HCT116 (cell line): ENCODE data around the gene MRPL39. TPM values are rescaled to one million over a fixed set of nuclear protein-coding genes. Genes with fewer than 3 reads are reported as not detected.

ENCODE experiments used
- ATAC-seq: fragments of 200-7000 bp; cut with Tn5 transposase; 2 replicates; pipeline ENCODE4 v1.9.1; 2020; ENCODE audit warnings: mild to moderate bottlenecking, moderate library complexity
- BruUV-seq: library from RNA; stranded (reverse); fragments of 400-500 nt; replicated peaks from 2 replicates; lab custom pipeline; 2021; lab: Mats Ljungman, UMichigan
- CTCF ChIA-PET: fragments of 300-600 bp; sonication (Branson Sonifier 250); formaldehyde crosslinking; loops from one replicate; lab custom pipeline; 2021; ENCODE audit warnings: antibody characterized with exemption; lab: Charles Lee
- POLR2A ChIA-PET: fragments of 300-600, 350-600 bp; sonication (Branson Sonifier 250); formaldehyde crosslinking; loops from one replicate; lab custom pipeline; 2021; ENCODE audit warnings: antibody characterized with exemption; lab: Charles Lee
- RAD21 ChIA-PET, 2 experiments: fragments of 300-600 bp; sonication (Branson Sonifier 250); formaldehyde crosslinking; loops; one replicate each; lab custom pipeline; 2023; ENCODE audit warnings: low total read pairs in 2 of 2; ENCODE audit not compliant: uncharacterized antibody in 2 of 2, unreplicated experiment in 2 of 2, low non-redundant PET in 1 of 2; lab: Charles Lee
- DNase-seq: peaks from one replicate; pipeline ENCODE4 v3.0.0-alpha.2; 2010; ENCODE audit warnings: low read depth, low spot score
- H2AFZ ChIP-seq: fragments of 200-600 bp; shearing (Covaris generic), sonication (generic); 2 replicates; pipeline ENCODE4 v1.6.1; 2017; ENCODE audit warnings: low read depth, mixed run types, mixed read lengths, antibody characterized with exemption, low read length; ENCODE audit not compliant: poor library complexity, severe bottlenecking
- H3K27ac ChIP-seq: 2 replicates; pipeline ENCODE4 v1.5.1; 2012; ENCODE audit warnings: low read depth, low read length
- H3K27me3 ChIP-seq: fragments of 200-600 bp; sonication (generic); 2 replicates; pipeline ENCODE4 v1.6.1; 2016; ENCODE audit warnings: mixed run types, low read length, mixed read lengths; ENCODE audit not compliant: insufficient read depth
- H3K36me3 ChIP-seq, 2 experiments: fragments of 200-500 bp in 1 of 2; fragments of 200-600 bp in 1 of 2; sonication (Bioruptor generic) in 1 of 2; sonication (generic) in 1 of 2; 2 replicates each; pipeline versions ENCODE4 v1.5.1 to v1.6.1; 2014 to 2016; ENCODE audit warnings: low read length in 2 of 2, inconsistent platforms in 1 of 2, mixed read lengths in 1 of 2, mixed run types in 1 of 2; ENCODE audit not compliant: insufficient read depth in 2 of 2, control insufficient read depth in 1 of 2
- H3K4me1 ChIP-seq, 2 experiments: fragments of 200-600 bp in 1 of 2; sonication (generic) in 1 of 2; 2 replicates each; pipeline versions ENCODE4 v1.5.1 to v1.6.1; 2012 to 2017; ENCODE audit warnings: low read length in 2 of 2, inconsistent platforms in 1 of 2, mild to moderate bottlenecking in 1 of 2, mixed read lengths in 1 of 2, mixed run types in 1 of 2, moderate library complexity in 1 of 2; ENCODE audit not compliant: insufficient read depth in 2 of 2, control insufficient read depth in 1 of 2
- H3K4me2 ChIP-seq: fragments of 200-600 bp; sonication (generic); 2 replicates; pipeline ENCODE4 v1.6.1; 2017; ENCODE audit warnings: mixed run types, low read length, mixed read lengths
- H3K4me3 ChIP-seq, 2 experiments: fragments of 200-600 bp in 1 of 2; sonication (generic) in 1 of 2; replicated peaks in 1 of 2; 2 replicates each; pipeline ENCODE4 v1.5.1; 2011 to 2016; ENCODE audit warnings: low read length in 2 of 2, control low read depth in 1 of 2, low read depth in 1 of 2, mild to moderate bottlenecking in 1 of 2, mixed read lengths in 1 of 2, mixed run types in 1 of 2
- H3K79me2 ChIP-seq: fragments of 200-600 bp; sonication (generic); 2 replicates; pipeline ENCODE4 v1.6.1; 2017; ENCODE audit warnings: mild to moderate bottlenecking, mixed run types, low read length, moderate library complexity, mixed read lengths; ENCODE audit not compliant: insufficient read depth
- H3K9ac ChIP-seq: fragments of 200-600 bp; sonication (generic); 2 replicates; pipeline ENCODE4 v1.6.1; 2016; ENCODE audit warnings: low read length, mixed read lengths
- H3K9me2 ChIP-seq: fragments of 200-600 bp; sonication (generic), shearing (Covaris generic); 2 replicates; pipeline ENCODE4 v1.6.1; 2017; ENCODE audit warnings: mixed run types, mild to moderate bottlenecking, moderate library complexity; ENCODE audit not compliant: insufficient read depth
- H3K9me3 ChIP-seq, 2 experiments: fragments of 200-500 bp in 1 of 2; fragments of 200-600 bp in 1 of 2; sonication (Bioruptor generic) in 1 of 2; sonication (generic) in 1 of 2; 2 replicates each; pipeline ENCODE4 v1.6.1; 2014 to 2017; ENCODE audit warnings: low read length in 2 of 2, mixed read lengths in 2 of 2, inconsistent platforms in 1 of 2, low read depth in 1 of 2, mild to moderate bottlenecking in 1 of 2, mixed run types in 1 of 2, moderate library complexity in 1 of 2; ENCODE audit not compliant: control insufficient read depth in 1 of 2, insufficient read depth in 1 of 2
- H4K20me1 ChIP-seq: fragments of 200-600 bp; sonication (generic), shearing (Covaris generic); 2 replicates; pipeline ENCODE4 v1.6.1; 2017; ENCODE audit warnings: mixed run types, mild to moderate bottlenecking, moderate library complexity; ENCODE audit not compliant: insufficient read depth
- EZH2 ChIP-seq: fragments of 200-600 bp; sonication (generic); IDR thresholded peaks from 2 replicates; pipeline ENCODE4 v1.6.1; 2017; ENCODE audit warnings: antibody characterized with exemption, mixed run types
- FOSL1 ChIP-seq: IDR thresholded peaks from 2 replicates; pipeline ENCODE4 v1.6.1; 2012; ENCODE audit warnings: low read depth
- JUND ChIP-seq: IDR thresholded peaks from 2 replicates; pipeline ENCODE4 v1.6.1; 2012
- POLR2A ChIP-seq: IDR thresholded peaks from 2 replicates; pipeline ENCODE4 v1.7.0; 2011; ENCODE audit warnings: borderline replicate concordance; ENCODE audit not compliant: insufficient read depth, insufficient read length; ENCODE audit errors: extremely low read depth
- POLR2AphosphoS5 ChIP-seq: IDR thresholded peaks from 2 replicates; pipeline ENCODE4 v1.6.1; 2011; ENCODE audit warnings: mild to moderate bottlenecking, low read depth, low read length, moderate library complexity
- RAD21 ChIP-seq: IDR thresholded peaks from 2 replicates; pipeline ENCODE4 v1.6.1; 2012; ENCODE audit warnings: low read depth, mild to moderate bottlenecking
- SRF ChIP-seq: IDR thresholded peaks from 2 replicates; pipeline ENCODE4 v1.6.1; 2012; ENCODE audit warnings: low read depth
- TCF7L2 ChIP-seq: IDR thresholded peaks from 2 replicates; pipeline ENCODE4 v1.7.0; 2011; ENCODE audit warnings: borderline replicate concordance, inconsistent platforms; ENCODE audit not compliant: insufficient read depth, insufficient read length; ENCODE audit errors: extremely low read depth
- ZFX ChIP-seq: fragments of 450-650 bp; IDR thresholded peaks from 2 replicates; pipeline ENCODE4 v1.6.1; 2017
- ZNF274 ChIP-seq: fragments of 200-500 bp; sonication (Bioruptor generic); IDR thresholded peaks from 2 replicates; pipeline ENCODE4 v1.6.1; 2014; ENCODE audit warnings: mild to moderate bottlenecking, low read depth, low read length, inconsistent platforms
- intact Hi-C: fragments of 100-400 bp; cut with micrococcal nuclease; formaldehyde crosslinking; loops from 2 replicates; pipeline ENCODE4 v1.10.0; 2022
- total RNA-seq: library from RNA; stranded (reverse); gene quantifications from one replicate; pipeline ENCODE4 v1.2.1, GENCODE V29; 2021; ENCODE audit not compliant: unreplicated experiment
- TF ChIP-seq, protein P1 (sequence below): IDR thresholded peaks from 2 replicates; pipeline ENCODE4 v1.6.1; 2011; ENCODE audit warnings: mild to moderate bottlenecking, low read length, moderate library complexity; ENCODE audit not compliant: insufficient replicate concordance; ENCODE audit errors: extremely low read depth
- TF ChIP-seq, protein P2 (sequence below): IDR thresholded peaks from 2 replicates; pipeline ENCODE4 v1.6.1; 2012

Gene MRPL39
- total RNA-seq, 1 experiment from 2014 or later = 41.1 TPM

- ChIA-PET POLR2A (no interaction called here), CTCF (no interaction called here), RAD21 (no interaction called here)
- no peaks in the 10 kb centered on the region for H3K79me2 ChIP-seq
- H3K9me3 ChIP-seq = no peaks in the 10 kb centered on the region
- no peak overlapping the region for H3K4me3 ChIP-seq
- H3K36me3 ChIP-seq = peaks cover 7 to 13% of the 10 kb centered on the region in 2 experiments; a peak in 3 of 4 replicates
- BruUV-seq = no TSS peak
- no peaks in the 10 kb centered on the region for H4K20me1 ChIP-seq
- no peak overlapping the region for H2AFZ ChIP-seq
- H3K9ac ChIP-seq = no peak overlapping the region
- H3K27me3 ChIP-seq = no peaks in the 10 kb centered on the region
- H3K4me1 ChIP-seq = no peaks in the 10 kb centered on the region
- intact Hi-C loops = no loop called here
- no peak overlapping the region for H3K27ac ChIP-seq
- ATAC-seq (no peak), DNase-seq (no peak)
- H3K9me2 ChIP-seq = no peaks in the 10 kb centered on the region
- TF ChIP-seq ZFX (no peak), FOSL1 (no peak), POLR2AphosphoS5 (no peak), TCF7L2 (no peak), EZH2 (no peak), JUND (no peak), RAD21 (no peak), POLR2A (no peak), SRF (no peak), ZNF274 (no peak)
- TF ChIP-seq, protein P1, sequence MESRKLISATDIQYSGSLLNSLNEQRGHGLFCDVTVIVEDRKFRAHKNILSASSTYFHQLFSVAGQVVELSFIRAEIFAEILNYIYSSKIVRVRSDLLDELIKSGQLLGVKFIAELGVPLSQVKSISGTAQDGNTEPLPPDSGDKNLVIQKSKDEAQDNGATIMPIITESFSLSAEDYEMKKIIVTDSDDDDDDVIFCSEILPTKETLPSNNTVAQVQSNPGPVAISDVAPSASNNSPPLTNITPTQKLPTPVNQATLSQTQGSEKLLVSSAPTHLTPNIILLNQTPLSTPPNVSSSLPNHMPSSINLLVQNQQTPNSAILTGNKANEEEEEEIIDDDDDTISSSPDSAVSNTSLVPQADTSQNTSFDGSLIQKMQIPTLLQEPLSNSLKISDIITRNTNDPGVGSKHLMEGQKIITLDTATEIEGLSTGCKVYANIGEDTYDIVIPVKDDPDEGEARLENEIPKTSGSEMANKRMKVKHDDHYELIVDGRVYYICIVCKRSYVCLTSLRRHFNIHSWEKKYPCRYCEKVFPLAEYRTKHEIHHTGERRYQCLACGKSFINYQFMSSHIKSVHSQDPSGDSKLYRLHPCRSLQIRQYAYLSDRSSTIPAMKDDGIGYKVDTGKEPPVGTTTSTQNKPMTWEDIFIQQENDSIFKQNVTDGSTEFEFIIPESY = no peak
- TF ChIP-seq, protein P2, sequence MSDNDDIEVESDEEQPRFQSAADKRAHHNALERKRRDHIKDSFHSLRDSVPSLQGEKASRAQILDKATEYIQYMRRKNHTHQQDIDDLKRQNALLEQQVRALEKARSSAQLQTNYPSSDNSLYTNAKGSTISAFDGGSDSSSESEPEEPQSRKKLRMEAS = no peak
- no peak overlapping the region for H3K4me2 ChIP-seq
Observed at GRCh38 chr21:25584833-25585676, 22.2 kb downstream of the MRPL39 start.
